ENCODE results near the gene HPN. TPM values are rescaled to one million over a fixed set of nuclear protein-coding genes. Genes with fewer than 3 reads are reported as not detected.
"Not testable (repeated sequence)": the region's sequence is repeated elsewhere in the genome, so short reads cannot be mapped to it uniquely, and the experiment has no call there.

The HPN gene
- polyA plus RNA-seq, 10 donors, result 0.09 to 0.91 (median 0.41) TPM; not detected in 2

DNA sequence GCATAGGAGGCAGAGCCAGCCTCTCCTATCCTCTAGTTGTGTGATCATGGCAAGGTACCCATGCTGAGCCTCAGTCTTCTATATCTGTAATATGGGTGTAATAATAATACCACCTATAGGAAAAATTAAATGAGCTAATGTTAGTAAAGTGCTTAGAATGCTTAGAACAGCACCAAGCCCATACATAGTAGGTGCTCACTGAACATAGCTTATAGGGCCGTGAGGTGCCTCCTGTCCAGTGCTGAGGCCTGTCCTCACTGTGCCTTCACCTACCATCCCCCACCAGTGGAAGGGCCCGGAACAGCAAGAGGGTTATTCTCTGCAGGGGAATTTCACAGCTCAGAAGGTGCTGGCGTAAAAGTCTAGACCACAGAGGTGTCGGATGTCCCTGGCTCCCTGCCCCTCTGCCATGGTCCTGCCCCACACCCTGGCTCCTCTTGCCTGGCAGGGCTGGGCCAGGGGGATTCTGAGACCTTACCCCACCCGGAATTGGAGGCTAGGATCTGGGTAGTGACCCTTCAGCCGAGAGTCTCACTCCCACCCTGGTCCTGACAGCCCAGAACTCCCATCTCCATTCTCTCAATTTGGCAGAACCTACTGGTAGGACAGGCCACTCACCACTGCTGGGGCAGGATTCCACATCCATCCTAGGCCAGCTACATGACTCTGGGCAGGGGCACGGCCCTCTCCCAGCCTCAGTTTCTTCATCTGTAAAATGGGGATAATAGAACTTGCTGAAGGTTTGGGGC is 13.5 kb upstream of the HPN start:
- no peak for DNase-seq

DNA sequence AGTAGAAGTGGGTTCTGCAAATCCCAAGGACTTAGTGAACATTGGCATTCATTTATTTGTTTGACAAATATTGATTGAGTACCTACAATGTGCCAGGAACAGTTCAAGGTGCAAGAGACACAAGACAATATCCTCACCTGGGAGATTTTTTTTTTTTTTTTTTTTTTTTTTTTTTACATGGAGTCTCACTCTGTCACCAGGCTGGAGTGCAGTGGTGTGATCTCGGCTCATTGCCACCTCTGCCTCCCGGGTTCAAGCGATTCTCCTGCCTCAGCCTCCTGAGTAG is 13.0 kb upstream of the HPN start:
- DNase-seq, result not testable (repeated sequence)

DNA sequence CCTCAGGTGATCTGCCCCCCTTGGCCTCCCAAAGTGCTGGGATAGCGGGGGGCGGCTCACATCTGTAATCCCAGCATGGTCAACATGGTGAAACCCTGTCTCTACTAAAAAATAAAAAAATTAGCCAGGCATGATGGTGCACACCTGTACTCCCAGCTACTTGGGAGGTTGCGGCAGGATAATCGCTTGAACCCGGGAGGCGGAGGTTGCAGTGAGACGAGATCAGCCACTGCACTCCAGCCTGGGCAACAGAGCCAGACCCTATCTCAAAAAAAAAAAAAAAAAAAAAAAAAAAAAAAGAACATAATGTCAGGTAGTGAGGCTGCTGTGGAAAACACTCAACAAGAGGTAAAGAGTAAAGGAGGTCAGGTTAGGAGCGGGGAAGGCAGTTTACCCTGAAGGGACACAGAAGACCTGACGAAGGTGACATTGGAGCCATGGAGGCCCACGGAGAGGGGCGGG is 12.2 kb upstream of the HPN start:
- DNase-seq, result not testable (repeated sequence)

DNA sequence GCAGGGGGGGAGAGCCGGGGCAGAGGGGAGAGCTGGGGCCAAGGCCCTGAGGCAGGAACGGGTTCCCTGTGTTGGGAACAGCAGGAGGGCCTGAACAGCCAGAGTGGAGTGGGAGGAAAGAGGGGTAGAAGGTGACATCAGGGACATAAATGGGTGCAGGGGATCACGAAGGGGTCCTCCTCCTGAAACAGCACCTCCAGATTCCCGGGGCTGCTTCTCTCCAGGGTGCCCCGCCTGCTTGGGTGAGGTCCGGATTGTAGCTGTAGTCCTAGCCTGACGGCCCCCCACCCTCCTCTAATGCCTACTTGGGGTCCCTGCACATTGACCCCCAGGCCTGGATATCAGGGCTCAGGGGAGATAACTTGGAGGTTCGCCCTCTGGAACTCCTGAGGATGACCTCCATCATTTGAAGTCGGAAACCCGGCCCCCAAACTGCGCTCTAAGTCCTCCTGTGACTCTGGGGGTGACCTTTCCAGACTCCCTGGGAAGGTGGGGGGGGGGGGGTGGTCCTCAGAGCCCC is 11.7 kb upstream of the HPN start:
- no peak for DNase-seq

DNA sequence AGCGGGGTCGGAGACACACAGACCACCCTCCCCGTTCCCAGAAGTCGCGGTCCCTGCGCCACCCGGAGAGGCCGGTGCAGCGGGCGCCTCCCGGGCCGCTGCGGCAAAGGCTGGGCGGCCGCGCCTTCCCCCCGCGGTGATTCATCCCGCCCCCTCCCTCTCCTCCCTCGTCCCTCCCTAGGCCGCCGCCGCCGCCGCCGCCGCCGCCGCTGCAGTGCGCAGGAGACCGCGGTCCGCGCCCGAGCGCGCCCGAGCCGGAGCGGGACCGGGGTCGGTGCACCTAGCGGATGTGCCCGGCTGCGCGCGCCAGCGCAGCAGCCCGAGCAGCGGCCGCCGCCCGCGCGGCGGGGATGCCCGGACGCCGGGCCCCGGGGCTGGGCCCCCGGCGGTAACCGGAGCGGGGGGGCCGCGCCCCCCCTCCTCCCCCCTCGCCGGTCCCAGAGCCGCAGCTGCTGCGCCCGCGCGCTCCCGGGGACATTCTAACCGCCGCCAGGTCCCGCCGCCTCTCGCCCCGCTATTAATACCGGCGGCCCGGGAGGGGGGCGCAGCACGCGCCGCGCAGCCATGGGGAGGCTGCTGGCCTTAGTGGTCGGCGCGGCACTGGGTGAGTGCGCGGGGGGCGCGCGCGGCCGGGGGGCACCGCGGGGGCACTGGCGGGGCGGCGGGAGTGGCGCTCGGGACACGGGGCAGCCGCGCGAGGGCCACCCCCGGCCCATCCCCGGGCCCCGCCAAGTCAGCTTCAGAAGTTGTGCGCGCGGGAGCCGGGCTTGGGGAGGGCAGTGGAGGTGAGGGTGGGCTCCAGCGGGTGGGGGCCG is 11.1 kb upstream of the HPN start, which contains the start of gene SCN1B:
SCN1B (plus strand) TSS at position 214 of the 815 bp plus-strand sequence; CDS start at position 565, 351 bp downstream.
- DNase-seq, result peak in 2 of 3 donors; percentile 38 to 68

DNA sequence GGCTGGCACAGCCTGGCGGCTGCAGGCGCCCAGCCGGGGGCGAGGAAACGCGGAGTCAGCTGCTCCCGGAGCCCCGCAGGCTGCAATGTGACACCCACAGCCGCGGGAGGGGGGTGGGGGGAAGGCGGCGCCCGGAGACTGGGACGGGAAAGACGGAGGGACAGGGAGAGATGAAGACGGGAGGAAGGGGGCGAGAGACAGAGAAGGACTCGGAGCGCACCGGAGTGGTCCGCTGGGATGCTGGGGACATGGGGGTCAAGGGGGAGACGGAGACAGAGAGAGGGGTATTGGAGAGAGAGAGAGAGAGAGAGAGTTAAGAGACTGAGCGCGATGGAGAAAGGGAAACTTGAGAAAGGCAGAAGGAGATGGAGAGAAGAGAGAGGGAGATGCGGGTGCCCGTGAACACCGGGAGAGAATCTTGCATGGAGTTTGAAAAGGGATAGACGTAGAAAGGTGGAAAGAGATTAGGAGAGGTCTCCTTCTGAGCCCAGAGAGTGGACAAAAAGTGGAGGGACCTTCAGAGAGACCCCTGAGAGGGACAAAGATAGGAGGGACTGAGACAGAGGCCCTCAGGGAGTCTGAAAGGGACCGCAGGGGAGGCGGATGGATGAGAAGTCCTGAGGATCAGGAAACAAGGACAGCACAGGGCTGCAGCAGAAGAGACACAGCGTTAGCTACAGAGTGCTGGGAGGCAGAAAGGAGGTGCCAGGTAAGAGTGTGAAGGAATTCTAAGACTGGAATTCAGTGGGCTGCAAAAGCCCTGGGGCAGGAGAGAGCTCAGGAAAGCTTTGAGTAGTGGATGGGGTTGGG is 10.2 kb upstream of the HPN start:
- DNase-seq, result peak in 2 of 3 donors; percentile 53 to 70

DNA sequence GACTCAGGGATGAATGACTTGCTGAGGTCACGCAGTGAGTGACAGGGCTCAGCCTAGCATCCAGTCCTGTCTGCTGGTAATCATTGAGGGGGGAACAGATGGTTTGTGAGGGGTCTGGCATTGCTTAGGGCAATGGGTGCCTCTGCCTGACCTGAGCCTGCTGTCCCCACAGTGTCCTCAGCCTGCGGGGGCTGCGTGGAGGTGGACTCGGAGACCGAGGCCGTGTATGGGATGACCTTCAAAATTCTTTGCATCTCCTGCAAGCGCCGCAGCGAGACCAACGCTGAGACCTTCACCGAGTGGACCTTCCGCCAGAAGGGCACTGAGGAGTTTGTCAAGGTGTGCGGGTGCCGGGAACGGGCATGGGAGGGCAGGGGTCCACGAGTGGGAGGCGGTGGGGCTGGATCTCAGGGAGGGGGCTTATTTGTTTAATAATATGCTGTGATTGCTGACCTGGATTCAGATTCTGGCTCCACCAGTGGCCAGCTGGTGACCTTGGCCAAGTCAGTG is 9.1 kb upstream of the HPN start:
- DNase-seq, result no peak

DNA sequence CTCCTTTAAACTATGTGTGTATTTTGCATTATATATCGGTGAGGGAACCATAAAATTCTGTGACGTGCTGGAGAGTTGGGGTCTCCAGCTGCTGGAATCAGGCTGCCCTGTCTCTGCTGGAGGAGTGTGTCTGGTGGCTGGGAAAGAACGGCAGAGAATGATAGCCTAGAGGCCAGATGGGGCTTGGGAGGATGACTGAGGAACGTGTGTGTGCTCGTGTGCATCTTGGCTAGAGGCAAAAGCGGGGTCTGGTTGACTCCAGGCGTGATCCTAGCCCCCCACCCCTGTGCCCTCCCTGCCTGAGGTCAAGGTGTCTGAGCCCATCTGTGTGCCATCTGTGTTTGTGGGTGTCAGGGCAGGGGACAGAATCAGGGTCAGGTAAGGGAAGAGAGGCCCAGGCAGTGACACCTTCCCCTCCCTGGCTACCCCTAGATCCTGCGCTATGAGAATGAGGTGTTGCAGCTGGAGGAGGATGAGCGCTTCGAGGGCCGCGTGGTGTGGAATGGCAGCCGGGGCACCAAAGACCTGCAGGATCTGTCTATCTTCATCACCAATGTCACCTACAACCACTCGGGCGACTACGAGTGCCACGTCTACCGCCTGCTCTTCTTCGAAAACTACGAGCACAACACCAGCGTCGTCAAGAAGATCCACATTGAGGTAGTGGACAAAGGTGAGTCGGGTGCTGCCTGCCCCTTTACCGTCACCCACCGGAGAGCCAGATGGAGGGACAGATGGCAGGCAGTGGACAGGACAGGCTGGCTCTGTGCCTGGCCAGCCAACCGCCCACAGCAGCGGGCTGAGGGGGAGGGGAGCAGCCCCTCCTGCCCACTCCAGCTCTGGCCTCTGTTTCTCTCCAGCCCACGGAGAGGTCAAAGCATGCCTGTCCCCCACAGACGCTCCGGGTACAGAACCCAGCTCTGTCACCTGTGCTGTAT is 8.2 kb upstream of the HPN start:
- DNase-seq, result no peak

DNA sequence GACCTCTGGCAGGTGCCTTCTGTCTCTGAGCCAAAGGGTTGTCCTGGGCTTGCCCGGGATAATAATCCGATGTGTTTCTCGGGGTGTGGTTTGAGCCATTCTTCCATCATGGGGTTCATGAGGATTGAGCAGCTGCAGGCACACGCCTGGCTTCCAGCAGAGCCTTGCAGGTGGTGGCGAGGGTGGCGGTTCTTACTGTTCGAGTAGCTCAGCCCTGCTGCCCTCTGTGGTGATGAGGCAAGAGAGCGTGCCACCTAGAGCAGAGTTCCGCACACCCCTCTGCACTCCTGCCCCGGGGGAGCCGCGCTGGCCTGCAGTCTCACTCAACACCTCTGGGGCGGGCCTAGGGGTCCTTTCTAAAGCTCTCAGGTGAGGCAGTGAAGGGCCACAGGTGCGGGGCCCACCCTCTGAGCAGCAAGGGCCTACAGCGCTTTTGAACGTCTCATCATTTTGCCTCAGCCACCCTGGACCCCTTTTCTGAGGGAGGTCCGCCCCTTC is 7.5 kb upstream of the HPN start:
- DNase-seq, result no peak

DNA sequence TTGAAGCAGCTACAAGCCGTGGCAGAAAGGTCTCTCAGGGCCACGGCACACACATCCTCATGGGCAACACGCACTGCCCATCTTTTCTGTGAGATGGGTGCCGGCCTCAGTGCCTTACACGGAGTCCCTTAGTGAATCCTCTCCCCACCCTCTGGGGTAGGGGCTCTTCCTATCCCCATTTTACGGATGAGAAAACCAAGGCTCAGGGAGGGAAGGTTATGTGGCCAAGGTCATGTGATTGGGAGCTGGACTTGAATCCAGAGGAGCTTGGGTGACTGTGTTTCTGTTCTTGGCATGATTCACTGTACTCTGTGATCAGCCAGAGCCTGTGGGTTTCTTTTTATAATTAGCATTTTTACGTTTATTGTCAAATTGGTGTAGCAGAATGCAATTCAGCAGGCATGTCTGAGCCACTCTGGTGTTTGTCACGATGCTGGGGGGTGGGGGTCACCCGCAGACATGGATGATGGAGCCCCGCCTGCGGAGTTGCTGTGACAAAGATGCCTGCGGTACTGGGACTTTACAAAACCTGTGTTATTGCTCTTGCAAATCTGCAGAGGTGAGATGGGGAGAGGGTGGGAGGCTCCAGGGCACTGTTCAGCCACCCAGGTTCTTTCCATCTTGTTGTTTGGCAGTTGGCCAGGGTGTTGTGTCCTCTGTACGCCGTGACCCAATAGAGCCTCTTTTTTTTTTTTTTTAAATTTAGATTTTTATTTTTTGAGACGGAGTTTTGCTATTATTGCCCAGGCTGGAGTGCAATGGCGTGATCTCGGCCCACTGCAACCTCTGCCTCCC is 6.7 kb upstream of the HPN start:
- DNase-seq, result no peak

DNA sequence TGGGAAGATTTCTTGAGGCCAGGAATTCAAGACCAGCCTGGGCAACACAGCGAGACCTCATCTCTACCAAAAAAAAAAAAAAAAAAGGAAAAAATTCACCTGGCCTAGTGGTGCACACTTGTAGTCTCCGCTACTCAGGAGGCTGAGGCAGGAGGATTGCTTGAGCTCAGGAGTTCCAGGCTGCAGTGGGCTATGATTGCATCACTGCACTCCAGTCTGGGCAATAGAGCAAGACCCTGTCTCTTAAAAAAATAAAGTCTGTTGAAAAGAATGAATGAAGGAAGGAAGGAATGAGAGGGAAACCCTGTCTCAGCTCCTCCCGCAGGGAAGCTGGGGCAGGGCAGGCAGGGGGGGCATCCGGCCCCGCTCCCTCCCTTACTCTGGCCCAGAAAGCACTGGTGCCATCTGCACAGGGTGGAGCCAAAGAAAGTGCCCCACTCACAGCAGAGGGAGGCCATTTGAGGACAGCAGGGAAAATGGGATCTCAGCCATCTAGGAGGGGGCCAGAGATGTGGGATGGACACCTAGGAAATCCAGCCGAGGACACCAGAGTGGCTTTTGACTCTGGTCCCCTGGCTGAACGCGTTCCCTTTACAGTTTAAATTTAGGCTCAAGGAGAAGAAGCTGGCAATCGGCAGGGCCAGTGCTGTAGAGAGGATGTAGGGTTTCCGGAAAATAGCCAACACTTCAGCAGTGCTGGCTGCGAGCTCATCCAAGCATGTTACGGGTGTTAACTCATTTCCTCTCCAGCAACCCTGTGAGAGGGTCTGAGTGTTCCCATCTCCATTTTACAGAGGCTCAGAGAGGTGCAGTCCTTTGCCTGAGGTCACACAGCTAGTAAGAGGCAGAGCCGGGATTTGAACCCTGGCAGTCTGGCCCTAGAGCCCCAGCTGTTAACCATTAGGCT is 3.6 kb upstream of the HPN start:
- DNase-seq, result peak in 1 of 3 donors; percentile 52

DNA sequence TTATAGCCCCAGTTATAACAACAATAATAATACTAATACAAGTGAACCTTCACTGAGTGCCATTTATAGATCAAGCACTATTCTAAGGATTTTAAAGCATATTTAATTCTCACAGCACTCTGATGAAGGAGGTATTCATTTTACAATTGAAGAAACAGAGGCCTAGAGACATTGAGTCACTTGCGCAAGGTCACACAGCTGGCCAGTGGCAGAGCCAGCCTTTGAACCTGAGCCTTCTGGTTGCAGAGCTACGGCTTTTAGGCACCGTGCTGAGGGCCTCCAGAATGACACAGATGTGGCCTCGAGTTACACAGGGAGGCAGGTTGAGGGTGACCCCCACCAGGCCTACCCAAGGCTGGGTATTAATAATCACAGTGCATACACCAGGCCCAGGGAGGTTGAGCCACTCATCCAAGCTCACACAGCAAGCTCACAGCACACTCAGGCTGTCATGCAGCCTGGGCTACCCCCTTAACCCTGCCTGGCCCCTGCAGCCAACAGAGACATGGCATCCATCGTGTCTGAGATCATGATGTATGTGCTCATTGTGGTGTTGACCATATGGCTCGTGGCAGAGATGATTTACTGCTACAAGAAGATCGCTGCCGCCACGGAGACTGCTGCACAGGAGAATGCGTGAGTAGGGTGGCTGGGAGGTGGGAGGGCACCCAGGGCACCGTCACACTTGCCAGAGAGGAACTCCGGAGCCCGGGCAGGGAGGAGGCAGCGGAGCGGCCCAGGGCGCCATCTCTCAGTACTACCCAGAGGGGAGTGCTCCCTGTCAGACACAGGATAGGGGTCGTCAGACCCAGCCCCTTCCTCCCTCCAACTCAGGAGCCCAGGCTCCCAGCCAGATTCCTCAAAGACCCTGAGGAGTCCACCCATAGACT is 2.7 kb upstream of the HPN start:
- no peak for DNase-seq

DNA sequence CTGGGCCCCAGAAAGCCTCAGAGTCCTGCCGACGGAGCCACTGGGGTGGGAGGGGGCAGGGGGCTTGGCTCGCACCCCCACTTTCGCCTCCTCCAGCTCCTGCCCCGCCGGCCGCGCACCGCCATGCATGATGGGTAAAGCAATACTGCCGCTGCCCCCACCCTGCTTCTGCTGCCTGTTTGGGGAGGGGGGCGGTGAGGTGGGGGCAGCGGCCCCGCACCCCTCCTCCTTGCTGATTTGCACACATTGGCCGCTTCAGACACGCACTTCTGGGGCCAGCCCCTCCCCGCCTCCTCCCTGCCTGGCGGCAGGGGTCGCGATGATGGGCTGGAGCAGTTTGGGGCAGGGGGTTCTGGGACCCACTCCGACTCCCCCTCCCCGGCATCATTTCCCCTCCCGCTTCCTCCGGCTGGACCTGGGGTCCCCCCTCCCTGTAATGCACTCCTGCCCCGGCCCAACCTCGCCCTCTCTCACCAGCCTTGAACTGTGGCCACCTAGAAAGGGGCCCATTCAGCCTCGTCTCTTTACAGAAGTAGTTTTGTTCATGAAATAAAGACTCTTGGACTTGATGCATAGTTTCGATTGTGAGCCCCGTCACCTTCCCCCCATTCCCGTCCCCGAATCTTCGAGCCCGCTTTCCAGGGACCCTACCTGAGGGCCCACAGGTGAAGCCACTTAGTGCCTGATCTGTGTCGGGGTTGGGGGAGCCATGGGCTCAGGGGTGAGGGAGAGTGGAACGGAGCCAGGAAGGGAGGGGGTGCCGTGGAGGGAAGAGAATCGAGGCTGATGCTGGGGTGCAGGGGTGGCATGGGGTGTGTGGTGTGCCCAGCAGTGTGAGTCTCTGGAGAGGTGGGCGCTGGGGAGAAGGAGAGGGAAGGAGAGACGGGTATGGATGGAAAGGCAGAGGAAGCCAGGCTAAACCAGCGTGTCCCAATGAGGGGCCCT is 1.4 kb upstream of the HPN start:
- DNase-seq, result peak in 1 of 3 donors; percentile 30

DNA sequence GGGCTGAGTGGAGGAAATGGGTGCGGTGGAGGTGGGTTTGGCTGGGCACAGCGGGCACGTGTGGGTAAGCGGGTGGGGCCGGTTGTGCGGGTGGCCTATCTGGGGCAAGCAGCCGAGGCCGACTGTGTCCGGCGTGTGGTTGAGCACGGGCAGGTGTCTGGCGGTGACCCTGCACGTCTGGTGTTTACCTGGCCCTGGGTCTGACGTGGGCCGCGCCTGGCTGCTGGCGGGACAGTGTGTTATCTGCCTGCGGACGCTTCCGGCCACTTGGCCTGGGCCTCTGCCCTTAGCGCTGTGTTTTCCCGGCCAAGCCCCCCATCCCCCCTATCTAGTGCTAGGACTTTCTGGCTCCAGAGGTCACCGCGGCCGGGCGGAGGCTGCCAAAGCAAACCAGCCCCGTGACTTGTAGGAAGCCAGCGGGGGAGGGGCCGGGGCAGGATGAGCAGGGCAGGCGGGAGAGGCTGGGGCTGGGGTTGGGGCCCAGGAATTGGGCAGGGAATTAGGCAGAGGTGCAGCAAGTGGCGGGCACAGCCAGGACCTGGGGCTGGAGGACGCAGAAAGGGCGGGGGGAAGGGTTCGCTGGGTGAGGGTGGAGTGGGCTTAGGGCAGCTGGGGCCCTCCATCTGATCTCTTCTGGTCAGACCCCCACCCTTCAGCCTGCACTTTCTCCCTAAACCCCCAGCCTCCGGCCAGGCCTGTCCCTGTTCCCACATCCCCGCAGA is 534 bp upstream of the HPN start:
- peak in 1 of 3 donors; percentile 59 for DNase-seq

DNA sequence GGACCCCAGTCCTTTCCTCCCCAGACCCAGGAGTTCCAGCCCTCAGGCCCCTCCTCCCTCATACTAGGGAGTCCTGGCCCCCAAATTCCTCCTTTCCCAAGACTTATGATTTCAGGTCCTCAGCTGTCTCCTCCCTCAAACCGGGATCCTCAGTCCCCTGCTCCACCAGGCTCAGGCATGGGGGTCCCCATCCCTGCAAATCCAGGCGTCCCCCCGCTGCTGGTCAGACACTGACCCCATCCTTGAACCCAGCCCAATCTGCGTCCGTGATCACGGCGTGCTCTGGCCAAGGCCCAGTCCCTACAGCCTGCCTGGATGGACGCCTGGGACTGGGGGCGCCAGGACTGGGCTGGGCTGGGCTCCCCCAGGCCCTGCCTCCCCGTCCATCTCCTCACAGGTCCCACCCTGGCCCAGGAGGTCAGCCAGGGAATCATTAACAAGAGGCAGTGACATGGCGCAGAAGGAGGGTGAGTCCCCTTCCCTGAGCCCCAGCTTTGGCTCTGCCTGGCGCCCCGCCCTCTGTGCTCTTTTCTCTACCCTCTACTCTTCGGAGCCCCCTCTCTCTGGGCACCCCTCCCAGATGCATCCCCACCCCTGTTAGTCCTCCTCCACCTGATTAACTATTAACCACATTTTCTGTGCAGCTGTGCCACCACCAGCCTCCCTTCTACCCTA is 672 bp downstream of the HPN start:
- DNase-seq, result no peak
